ENCODE data around the gene ACTL7B.

ACTL7B gene

DNA sequence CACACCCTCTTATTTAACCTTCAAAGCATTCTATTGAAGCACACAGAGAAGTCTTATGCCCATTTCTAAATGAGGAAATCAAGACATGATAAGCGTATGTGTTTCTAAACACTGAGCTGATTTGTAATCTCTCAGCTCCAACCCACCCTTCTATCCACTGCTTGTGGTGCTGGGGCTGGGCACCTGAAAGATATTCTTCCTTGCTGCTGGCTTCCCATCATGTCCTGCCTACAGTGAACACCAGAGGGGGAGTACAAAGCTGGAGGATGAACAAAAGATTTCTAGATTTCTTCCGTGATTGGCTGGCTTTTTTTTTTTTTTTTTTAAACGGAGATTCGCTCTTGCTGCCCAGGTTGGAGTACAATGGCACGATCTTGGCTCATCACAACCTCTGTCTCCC lies 20.6 kb upstream of the ACTL7B start:
- H3K4me1 ChIP-seq (ENCODE audit: control insufficient read depth, low read length): no peaks in the 10 kb centered on the region
- no peaks in the 10 kb centered on the region for H3K9me2 ChIP-seq (replicated peaks; ENCODE audit: control insufficient read depth, low read length)
- no peaks in the 10 kb centered on the region for H3F3A ChIP-seq (ENCODE audit: control insufficient read depth, insufficient read depth)
- H3K27me3 ChIP-seq (ENCODE audit: control insufficient read depth, low read length): no peaks in the 10 kb centered on the region
- H4K20me1 ChIP-seq (ENCODE audit: control insufficient read depth, insufficient read depth, low read depth, low read length): no peaks in the 10 kb centered on the region
- TF ChIP-seq, protein P1, sequence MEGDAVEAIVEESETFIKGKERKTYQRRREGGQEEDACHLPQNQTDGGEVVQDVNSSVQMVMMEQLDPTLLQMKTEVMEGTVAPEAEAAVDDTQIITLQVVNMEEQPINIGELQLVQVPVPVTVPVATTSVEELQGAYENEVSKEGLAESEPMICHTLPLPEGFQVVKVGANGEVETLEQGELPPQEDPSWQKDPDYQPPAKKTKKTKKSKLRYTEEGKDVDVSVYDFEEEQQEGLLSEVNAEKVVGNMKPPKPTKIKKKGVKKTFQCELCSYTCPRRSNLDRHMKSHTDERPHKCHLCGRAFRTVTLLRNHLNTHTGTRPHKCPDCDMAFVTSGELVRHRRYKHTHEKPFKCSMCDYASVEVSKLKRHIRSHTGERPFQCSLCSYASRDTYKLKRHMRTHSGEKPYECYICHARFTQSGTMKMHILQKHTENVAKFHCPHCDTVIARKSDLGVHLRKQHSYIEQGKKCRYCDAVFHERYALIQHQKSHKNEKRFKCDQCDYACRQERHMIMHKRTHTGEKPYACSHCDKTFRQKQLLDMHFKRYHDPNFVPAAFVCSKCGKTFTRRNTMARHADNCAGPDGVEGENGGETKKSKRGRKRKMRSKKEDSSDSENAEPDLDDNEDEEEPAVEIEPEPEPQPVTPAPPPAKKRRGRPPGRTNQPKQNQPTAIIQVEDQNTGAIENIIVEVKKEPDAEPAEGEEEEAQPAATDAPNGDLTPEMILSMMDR (IDR thresholded peaks at IDR 0.05; ENCODE audit: low read depth, low read length, poor library complexity, severe bottlenecking): no peak
- no peak for TF ChIP-seq EZH2phosphoT487 (IDR thresholded peaks at IDR 0.05; ENCODE audit: borderline replicate concordance, low read length)
- no peak overlapping the region for H3K4me3 ChIP-seq (ENCODE audit: low read length)
- no peak overlapping the region for H3K27ac ChIP-seq (ENCODE audit: low read depth, low read length)
- no peak overlapping the region for H3K4me2 ChIP-seq (ENCODE audit: low read length)
- no peaks in the 10 kb centered on the region for H3K9me3 ChIP-seq (ENCODE audit: control insufficient read depth, insufficient read depth, low read length)
- H3K36me3 ChIP-seq (ENCODE audit: control insufficient read depth, low read length): peaks cover 74% of the 10 kb centered on the region
- H3K79me2 ChIP-seq (ENCODE audit: control insufficient read depth, low read length): no peaks in the 10 kb centered on the region

DNA sequence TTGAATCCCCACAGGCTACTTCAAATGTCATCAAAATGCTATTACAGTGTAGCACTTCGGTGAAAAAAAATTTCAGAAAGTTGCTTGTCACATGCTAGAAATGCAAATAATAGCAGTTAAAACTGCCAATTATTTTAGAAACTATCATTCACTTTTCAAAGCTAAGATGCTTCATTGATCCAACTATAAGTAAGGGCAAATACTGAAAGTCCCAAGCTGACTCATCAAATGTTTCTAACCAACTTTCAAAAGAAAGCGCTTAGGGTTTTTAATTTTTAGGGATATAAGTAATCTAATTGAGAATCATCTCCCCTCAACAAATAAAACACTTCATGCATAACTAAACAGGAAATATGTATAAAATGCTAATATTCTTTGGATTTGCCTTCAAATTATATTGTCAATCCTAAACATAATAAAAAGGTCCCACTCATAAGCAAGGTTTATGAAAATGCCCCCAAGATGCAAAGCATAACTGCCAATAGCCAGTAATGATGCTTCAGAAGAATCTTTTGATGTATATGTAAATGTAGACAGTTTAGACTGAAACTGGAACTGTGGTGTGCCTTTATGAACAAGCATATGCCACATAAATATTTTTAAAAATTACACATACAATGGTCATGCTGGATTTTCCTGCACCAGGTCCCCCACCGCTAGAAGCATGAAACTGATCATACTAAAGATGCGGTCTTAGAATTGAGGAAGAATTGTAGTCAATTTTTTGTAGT lies 18.4 kb upstream of the ACTL7B start:
- Histone ChIP-seq H4K20me1 (ENCODE audit: control insufficient read depth, insufficient read depth, low read depth, low read length) (no peaks in the 10 kb centered on the region), H3K4me2 (ENCODE audit: low read length) (no peak overlapping the region), H3K4me1 (ENCODE audit: control insufficient read depth, low read length) (no peaks in the 10 kb centered on the region), H3K79me2 (ENCODE audit: control insufficient read depth, low read length) (no peaks in the 10 kb centered on the region), H3K27ac (ENCODE audit: low read depth, low read length) (no peak overlapping the region), H3K36me3 (ENCODE audit: control insufficient read depth, low read length) (peaks cover 67% of the 10 kb centered on the region), H3K4me3 (ENCODE audit: low read length) (no peak overlapping the region), H3K27me3 (ENCODE audit: control insufficient read depth, low read length) (no peaks in the 10 kb centered on the region), H3F3A (ENCODE audit: control insufficient read depth, insufficient read depth) (no peaks in the 10 kb centered on the region), H3K9me2 (replicated peaks; ENCODE audit: control insufficient read depth, low read length) (no peaks in the 10 kb centered on the region), H3K9me3 (ENCODE audit: control insufficient read depth, insufficient read depth, low read length) (no peaks in the 10 kb centered on the region)
- TF ChIP-seq EZH2phosphoT487 (IDR thresholded peaks at IDR 0.05; ENCODE audit: borderline replicate concordance, low read length): no peak

DNA sequence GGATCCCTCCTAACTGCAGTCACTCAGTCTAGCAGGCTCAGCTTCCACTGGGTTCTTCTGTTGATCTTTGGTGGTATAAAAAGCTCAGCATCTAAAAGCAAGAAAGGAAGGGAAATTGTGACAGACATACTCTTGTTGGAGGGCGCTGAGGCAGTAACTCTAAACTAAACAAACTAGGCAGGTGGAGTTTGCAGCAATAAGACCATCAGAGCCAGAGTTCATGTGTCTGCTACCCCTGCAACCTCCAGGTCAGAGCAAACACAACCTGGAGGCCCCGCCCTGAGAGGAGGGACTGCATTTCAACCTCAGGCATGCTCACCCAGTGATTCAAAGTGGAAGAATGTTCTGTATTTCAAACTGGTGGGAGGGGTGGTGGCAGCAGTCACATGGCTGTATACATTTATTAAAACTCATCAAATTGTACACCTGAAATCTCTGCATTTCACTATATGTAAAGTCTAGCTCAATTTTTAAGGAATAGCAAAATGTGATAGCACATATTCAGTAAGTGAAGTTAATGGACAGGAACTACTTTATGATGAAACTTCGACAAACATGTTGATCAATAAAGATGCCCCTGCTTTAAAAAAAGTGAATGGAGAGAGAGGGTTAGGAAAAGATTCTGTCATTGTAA lies 13.4 kb upstream of the ACTL7B start:
- H3K79me2 ChIP-seq (ENCODE audit: control insufficient read depth, low read length): no peaks in the 10 kb centered on the region
- H3K27ac ChIP-seq (ENCODE audit: low read depth, low read length): no peak overlapping the region
- no peak for TF ChIP-seq EZH2phosphoT487 (IDR thresholded peaks at IDR 0.05; ENCODE audit: borderline replicate concordance, low read length)
- TF ChIP-seq, protein P1 (IDR thresholded peaks at IDR 0.05; ENCODE audit: low read depth, low read length, poor library complexity, severe bottlenecking): no peak
- no peaks in the 10 kb centered on the region for H4K20me1 ChIP-seq (ENCODE audit: control insufficient read depth, insufficient read depth, low read depth, low read length)
- H3K27me3 ChIP-seq (ENCODE audit: control insufficient read depth, low read length): no peaks in the 10 kb centered on the region
- H3K4me1 ChIP-seq (ENCODE audit: control insufficient read depth, low read length): no peaks in the 10 kb centered on the region
- no peak overlapping the region for H3K4me3 ChIP-seq (ENCODE audit: low read length)
- no peaks in the 10 kb centered on the region for H3K9me2 ChIP-seq (replicated peaks; ENCODE audit: control insufficient read depth, low read length)
- no peaks in the 10 kb centered on the region for H3F3A ChIP-seq (ENCODE audit: control insufficient read depth, insufficient read depth)
- peaks cover 39% of the 10 kb centered on the region for H3K36me3 ChIP-seq (ENCODE audit: control insufficient read depth, low read length)
- H3K4me2 ChIP-seq (ENCODE audit: low read length): no peak overlapping the region
- H3K9me3 ChIP-seq (ENCODE audit: control insufficient read depth, insufficient read depth, low read length): no peaks in the 10 kb centered on the region

DNA sequence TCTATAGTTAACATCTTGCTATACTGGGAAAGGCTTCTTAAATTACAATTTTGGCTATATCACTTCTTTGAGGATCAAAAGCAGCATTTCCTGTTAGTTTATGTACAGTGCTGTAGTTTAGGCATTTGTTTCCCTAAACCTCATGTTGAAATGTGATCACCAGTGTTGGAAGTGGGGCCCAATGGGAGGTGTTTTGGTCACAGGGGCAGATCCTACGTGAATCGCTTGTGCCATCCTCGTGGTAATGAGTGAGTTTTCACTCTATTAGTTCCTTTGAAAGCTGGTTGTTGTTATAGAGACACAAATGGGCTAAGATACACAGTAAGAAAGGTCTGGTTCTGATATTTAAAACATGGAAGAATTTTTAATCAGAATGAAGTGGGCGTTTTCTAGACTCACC lies 12.0 kb upstream of the ACTL7B start:
- no peaks in the 10 kb centered on the region for H3K79me2 ChIP-seq (ENCODE audit: control insufficient read depth, low read length)
- no peak overlapping the region for H3K4me3 ChIP-seq (ENCODE audit: low read length)
- no peaks in the 10 kb centered on the region for H3K9me3 ChIP-seq (ENCODE audit: control insufficient read depth, insufficient read depth, low read length)
- no peaks in the 10 kb centered on the region for H3K9me2 ChIP-seq (replicated peaks; ENCODE audit: control insufficient read depth, low read length)
- no peaks in the 10 kb centered on the region for H3K4me1 ChIP-seq (ENCODE audit: control insufficient read depth, low read length)
- H3K27me3 ChIP-seq (ENCODE audit: control insufficient read depth, low read length): no peaks in the 10 kb centered on the region
- no peaks in the 10 kb centered on the region for H3F3A ChIP-seq (ENCODE audit: control insufficient read depth, insufficient read depth)
- H3K27ac ChIP-seq (ENCODE audit: low read depth, low read length): no peak overlapping the region
- no peak overlapping the region for H3K4me2 ChIP-seq (ENCODE audit: low read length)
- no peaks in the 10 kb centered on the region for H4K20me1 ChIP-seq (ENCODE audit: control insufficient read depth, insufficient read depth, low read depth, low read length)
- TF ChIP-seq EZH2phosphoT487 (IDR thresholded peaks at IDR 0.05; ENCODE audit: borderline replicate concordance, low read length): no peak
- TF ChIP-seq, protein P1 (IDR thresholded peaks at IDR 0.05; ENCODE audit: low read depth, low read length, poor library complexity, severe bottlenecking): no peak
- H3K36me3 ChIP-seq (ENCODE audit: control insufficient read depth, low read length): peaks cover 26% of the 10 kb centered on the region
